CD8-positive, alpha-beta memory T cell (primary cell): ENCODE results near the gene CACYBP. TPM values are rescaled to one million over a fixed set of nuclear protein-coding genes. Genes with fewer than 3 reads are reported as not detected.
"Not testable (repeated sequence)": the region's sequence is repeated elsewhere in the genome, so short reads cannot be mapped to it uniquely, and the experiment has no call there.

ENCODE experiments used
- CTCF ChIA-PET: fragments of 350-600 bp; sonication (Branson Sonifier 250); formaldehyde crosslinking; loops from one replicate; lab custom pipeline; 2021; ENCODE audit warnings: antibody characterized with exemption; lab: Charles Lee
- POLR2A ChIA-PET: fragments of 350-600 bp; sonication (Branson Sonifier 250); formaldehyde crosslinking; loops from one replicate; lab custom pipeline; 2021; ENCODE audit warnings: antibody characterized with exemption; lab: Charles Lee
- DNase-seq, 5 donors: peaks; one replicate each; pipeline versions ENCODE4 v3.0.0 to v3.0.0-alpha.2; 2020 to 2022; ENCODE audit warnings: mixed read lengths in 1 of 5
- H3K27ac ChIP-seq: one replicate; pipeline ENCODE4 v1.7.0; 2013; ENCODE audit warnings: low read depth, mild to moderate bottlenecking, low read length, moderate library complexity
- H3K27me3 ChIP-seq: 2 replicates; pipeline ENCODE4 v1.7.0; 2013; ENCODE audit warnings: low read length, mild to moderate bottlenecking; ENCODE audit not compliant: insufficient read depth, poor library complexity, severe bottlenecking
- H3K36me3 ChIP-seq: 2 replicates; pipeline ENCODE4 v1.7.0; 2013; ENCODE audit warnings: mild to moderate bottlenecking, low read length, moderate library complexity; ENCODE audit not compliant: insufficient read depth
- H3K4me1 ChIP-seq: 2 replicates; pipeline ENCODE4 v1.7.0; 2013; ENCODE audit warnings: mild to moderate bottlenecking, low read length, moderate library complexity; ENCODE audit not compliant: insufficient read depth
- H3K4me3 ChIP-seq: 2 replicates; pipeline ENCODE4 v1.7.0; 2013; ENCODE audit warnings: mild to moderate bottlenecking, low read length
- H3K9me3 ChIP-seq: 2 replicates; pipeline ENCODE4 v1.7.0; 2013; ENCODE audit warnings: mild to moderate bottlenecking, low read length
- H3K27ac Mint-ChIP-seq, 8 donors: one replicate each; pipeline ENCODE4 v1.8.0; 2020 to 2021; ENCODE audit warnings: mixed read lengths in 8 of 8, mild to moderate bottlenecking in 6 of 8, inconsistent platforms in 3 of 8, moderate library complexity in 3 of 8
- H3K27me3 Mint-ChIP-seq, 2 donors: one replicate each; pipeline ENCODE4 v1.8.0; 2020 to 2021; ENCODE audit warnings: mixed read lengths in 2 of 2, mild to moderate bottlenecking in 1 of 2, moderate library complexity in 1 of 2
- H3K36me3 Mint-ChIP-seq, 3 donors: one replicate each; pipeline ENCODE4 v1.8.0; 2020 to 2021; ENCODE audit warnings: mixed read lengths in 3 of 3, inconsistent platforms in 1 of 3, mild to moderate bottlenecking in 1 of 3
- H3K4me1 Mint-ChIP-seq, 3 donors: one replicate each; pipeline ENCODE4 v1.8.0; 2020 to 2021; ENCODE audit warnings: mixed read lengths in 3 of 3, inconsistent platforms in 1 of 3, mild to moderate bottlenecking in 1 of 3
- H3K4me3 Mint-ChIP-seq, 7 donors: one replicate each; pipeline ENCODE4 v1.8.0; 2020 to 2021; ENCODE audit warnings: mixed read lengths in 7 of 7, mild to moderate bottlenecking in 6 of 7, moderate library complexity in 4 of 7, inconsistent platforms in 2 of 7
- H3K9me3 Mint-ChIP-seq, 5 donors: one replicate each; pipeline ENCODE4 v1.8.0; 2020 to 2022; ENCODE audit warnings: mixed read lengths in 5 of 5, mild to moderate bottlenecking in 3 of 5, moderate library complexity in 2 of 5, inconsistent platforms in 1 of 5
- polyA plus RNA-seq: library from polyadenylated mRNA; unstranded; fragments of 300-500 nt; fragmentation: Illumina TruSeq; gene quantifications from one replicate; pipeline ENCODE4 v1.2.3, GENCODE V29; 2021
- total RNA-seq, 2 experiments: library from RNA; stranded (reverse); gene quantifications; one replicate each; pipeline ENCODE4 v1.2.3, GENCODE V29; 2021

Gene CACYBP
- total and polyA plus RNA-seq, 3 experiments from 2014 or later = 166 to 372 (median 345) TPM

DNA sequence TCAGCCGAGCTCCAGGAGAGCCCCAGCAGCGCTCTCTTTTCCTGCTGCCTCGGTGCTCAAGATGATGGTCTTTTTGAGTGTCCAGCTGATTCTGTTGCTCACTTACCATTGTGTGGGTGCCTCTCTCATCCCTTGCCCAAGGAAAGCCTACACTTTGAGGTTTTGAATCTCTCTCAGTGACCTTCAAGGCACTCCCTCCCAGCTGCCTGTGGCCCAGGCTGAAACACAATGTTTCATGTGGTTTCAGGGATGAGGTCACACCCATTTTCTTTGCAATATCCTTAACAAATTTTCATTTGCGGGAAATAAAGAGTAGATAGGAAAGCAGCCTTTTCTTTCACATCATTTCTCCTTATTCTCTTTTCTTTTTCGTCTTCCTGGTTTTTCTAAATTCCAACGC is 36.1 kb downstream of the CACYBP start:
- DNase-seq = no peak
- no peaks in the 10 kb centered on the region for H3K36me3 Mint-ChIP-seq
- H3K9me3 Mint-ChIP-seq = no peaks in the 10 kb centered on the region
- Histone ChIP-seq H3K27ac (no peak overlapping the region), H3K9me3 (no peaks in the 10 kb centered on the region), H3K27me3 (no peaks in the 10 kb centered on the region), H3K4me3 (no peak overlapping the region), H3K4me1 (no peaks in the 10 kb centered on the region), H3K36me3 (no peaks in the 10 kb centered on the region)
- ChIA-PET CTCF (interaction anchor here (0.8 kb wide), 1 partner anchor 119 kb away, joined by 3 read pairs; no protein-coding TSS in a partner anchor), POLR2A (no interaction called here)
- no peak overlapping the region for H3K27ac Mint-ChIP-seq
- no peaks in the 10 kb centered on the region for H3K4me1 Mint-ChIP-seq
- H3K27me3 Mint-ChIP-seq = peaks cover 8 to 11% of the 10 kb centered on the region in 2 donors
- H3K4me3 Mint-ChIP-seq = no peak overlapping the region

DNA sequence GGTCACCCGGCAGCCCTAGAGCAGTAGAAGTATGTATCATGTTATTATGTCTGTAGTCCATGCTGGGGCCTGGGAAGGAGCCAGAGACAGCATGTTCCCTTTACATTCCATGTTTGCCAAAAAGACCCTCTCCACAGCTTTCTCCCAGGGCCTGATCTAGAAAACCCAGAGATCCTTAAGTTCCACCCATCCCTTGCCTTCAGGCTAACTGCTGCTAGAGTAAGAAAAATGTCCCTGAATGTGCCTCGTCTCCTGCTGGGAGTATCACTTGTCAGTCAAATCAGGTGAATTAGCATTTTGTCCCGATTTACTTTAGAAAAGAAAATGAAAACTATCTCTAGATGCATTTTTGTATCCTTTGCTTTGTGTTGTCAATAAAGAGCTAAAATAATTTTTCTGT is 36.7 kb downstream of the CACYBP start:
- no peak for DNase-seq
- H3K27ac ChIP-seq = no peak overlapping the region
- H3K4me1 Mint-ChIP-seq = no peaks in the 10 kb centered on the region
- H3K27ac Mint-ChIP-seq = no peak overlapping the region
- no peak overlapping the region for H3K4me3 ChIP-seq
- CTCF ChIA-PET = no interaction called here
- no peaks in the 10 kb centered on the region for H3K4me1 ChIP-seq
- H3K9me3 ChIP-seq = no peaks in the 10 kb centered on the region
- peaks cover 8 to 11% of the 10 kb centered on the region in 2 donors for H3K27me3 Mint-ChIP-seq
- no peaks in the 10 kb centered on the region for H3K36me3 Mint-ChIP-seq
- POLR2A ChIA-PET = no interaction called here
- H3K4me3 Mint-ChIP-seq = no peak overlapping the region
- H3K27me3 ChIP-seq = no peaks in the 10 kb centered on the region
- H3K36me3 ChIP-seq = no peaks in the 10 kb centered on the region
- no peaks in the 10 kb centered on the region for H3K9me3 Mint-ChIP-seq

DNA sequence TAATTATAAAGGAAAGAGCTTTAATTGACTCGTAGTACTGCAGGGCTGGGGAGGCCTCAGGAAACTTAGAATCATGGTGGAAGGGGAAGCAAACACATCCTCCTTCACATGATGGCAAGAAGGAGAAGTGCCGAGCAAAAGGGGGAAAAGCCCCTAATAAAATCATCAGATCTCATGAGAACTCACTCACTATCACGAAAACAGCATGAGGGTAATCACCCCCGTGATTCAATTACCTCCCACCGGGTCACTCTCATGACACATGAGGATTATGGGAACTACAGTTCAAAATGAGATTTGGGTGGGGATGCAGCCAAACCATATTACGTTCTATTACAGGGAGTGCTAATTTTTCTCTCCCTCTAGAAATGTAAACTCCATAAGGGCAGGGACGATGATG is 37.7 kb downstream of the CACYBP start:
- no peaks in the 10 kb centered on the region for H3K36me3 ChIP-seq
- Mint-ChIP-seq H3K4me3 (no peak overlapping the region), H3K27ac (no peak overlapping the region), H3K36me3 (no peaks in the 10 kb centered on the region), H3K4me1 (no peaks in the 10 kb centered on the region), H3K27me3 (peaks cover 8 to 11% of the 10 kb centered on the region in 2 donors), H3K9me3 (no peaks in the 10 kb centered on the region)
- CTCF ChIA-PET = no interaction called here
- H3K4me1 ChIP-seq = no peaks in the 10 kb centered on the region
- no peak overlapping the region for H3K27ac ChIP-seq
- H3K4me3 ChIP-seq = no peak overlapping the region
- H3K27me3 ChIP-seq = no peaks in the 10 kb centered on the region
- POLR2A ChIA-PET = interaction anchor here (0.6 kb wide), 1 partner anchor 184 kb away, joined by 4 read pairs; no protein-coding TSS in a partner anchor
- no peak for DNase-seq
- no peaks in the 10 kb centered on the region for H3K9me3 ChIP-seq

DNA sequence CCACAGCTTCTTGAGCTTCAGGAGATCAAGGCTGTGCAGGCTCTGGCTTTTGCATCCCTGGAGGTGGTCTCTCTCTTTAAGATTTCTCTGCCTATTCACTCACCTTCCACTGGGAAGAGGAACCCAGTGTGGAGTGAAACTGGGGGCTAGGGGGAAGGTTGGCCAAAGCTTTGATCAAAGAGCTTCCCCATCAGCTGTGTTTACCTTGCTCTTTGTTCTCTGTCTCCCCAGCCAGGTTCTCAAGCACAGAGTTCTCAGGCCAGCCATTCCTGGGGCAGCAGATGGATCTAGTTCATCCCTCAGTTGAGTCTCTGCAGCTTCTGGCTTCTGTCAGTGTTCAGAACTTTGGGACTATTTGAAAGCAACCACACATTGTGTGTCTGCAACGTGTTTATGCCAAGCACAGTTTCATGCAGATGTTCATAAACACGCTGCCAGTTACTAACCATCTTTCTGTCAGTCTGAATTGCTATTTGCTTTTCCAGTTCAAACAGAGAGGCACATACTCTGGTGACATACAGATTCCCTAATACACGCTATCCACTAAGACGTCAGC is 40.7 kb downstream of the CACYBP start:
- H3K4me1 ChIP-seq = no peaks in the 10 kb centered on the region
- Mint-ChIP-seq H3K27ac (no peak overlapping the region), H3K9me3 (no peaks in the 10 kb centered on the region), H3K36me3 (no peaks in the 10 kb centered on the region), H3K4me1 (no peaks in the 10 kb centered on the region), H3K4me3 (no peak overlapping the region), H3K27me3 (peaks cover 5 to 28% of the 10 kb centered on the region in 2 donors)
- DNase-seq = no peak
- no peak overlapping the region for H3K4me3 ChIP-seq
- no peaks in the 10 kb centered on the region for H3K27me3 ChIP-seq
- ChIA-PET POLR2A (no interaction called here), CTCF (no interaction called here)
- no peaks in the 10 kb centered on the region for H3K9me3 ChIP-seq
- no peaks in the 10 kb centered on the region for H3K36me3 ChIP-seq
- H3K27ac ChIP-seq = no peak overlapping the region

DNA sequence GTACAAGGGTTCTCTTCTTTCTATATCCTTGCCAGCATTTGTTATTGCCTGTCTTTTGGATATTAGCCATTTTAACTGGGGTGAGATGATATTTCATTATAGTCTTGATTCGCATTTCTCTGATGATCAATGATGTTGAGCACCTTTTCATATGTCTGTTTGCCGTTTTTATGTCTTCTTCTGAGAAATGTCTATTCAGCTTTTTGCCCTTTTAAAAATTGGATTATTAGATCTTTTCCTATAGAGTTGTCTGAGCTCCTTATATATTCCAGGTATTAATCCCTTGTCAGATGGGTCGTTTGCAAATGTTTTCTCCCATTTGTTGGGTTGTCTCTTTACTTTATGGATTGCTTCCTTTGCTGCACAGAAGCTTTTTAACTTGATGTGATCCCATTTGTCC is 42.9 kb downstream of the CACYBP start:
- H3K9me3 Mint-ChIP-seq = peaks cover 0 to 2% (median 0%) of the 10 kb centered on the region in 5 donors
- Histone ChIP-seq H3K4me3 (no peak overlapping the region), H3K27me3 (no peaks in the 10 kb centered on the region), H3K36me3 (no peaks in the 10 kb centered on the region), H3K4me1 (no peaks in the 10 kb centered on the region), H3K27ac (no peak overlapping the region), H3K9me3 (no peaks in the 10 kb centered on the region)
- ChIA-PET CTCF (interaction anchor here (1.0 kb wide), 1 partner anchor 13 kb away, joined by 4 read pairs; no protein-coding TSS in a partner anchor), POLR2A (no interaction called here)
- peaks cover 3 to 24% of the 10 kb centered on the region in 2 donors for H3K27me3 Mint-ChIP-seq
- H3K36me3 Mint-ChIP-seq = no peaks in the 10 kb centered on the region
- H3K27ac Mint-ChIP-seq = no peak overlapping the region
- H3K4me1 Mint-ChIP-seq = no peaks in the 10 kb centered on the region
- no peak overlapping the region for H3K4me3 Mint-ChIP-seq
- DNase-seq = no peak

DNA sequence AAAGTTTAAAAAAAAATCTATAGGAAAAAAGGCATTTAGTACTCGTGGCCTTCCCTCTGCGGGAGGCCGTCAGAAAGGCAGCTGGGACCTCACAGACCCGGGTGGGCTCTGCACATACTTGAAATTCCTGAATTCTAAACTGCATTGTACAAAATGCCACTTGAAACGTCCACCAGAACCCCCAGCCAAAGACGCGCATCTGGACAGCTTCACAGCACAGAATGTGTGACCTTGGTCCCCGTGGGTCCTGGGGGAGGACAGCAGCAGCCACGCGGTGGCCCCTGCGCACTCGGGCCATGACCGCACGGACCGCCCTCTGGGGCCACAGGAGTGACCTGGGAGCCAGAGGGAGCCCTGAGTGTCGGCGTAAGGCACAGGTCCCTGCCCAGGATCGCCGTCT is 44.1 kb downstream of the CACYBP start:
- H3K36me3 ChIP-seq = no peaks in the 10 kb centered on the region
- peaks cover 5 to 36% of the 10 kb centered on the region in 2 donors for H3K27me3 Mint-ChIP-seq
- CTCF ChIA-PET = no interaction called here

DNA sequence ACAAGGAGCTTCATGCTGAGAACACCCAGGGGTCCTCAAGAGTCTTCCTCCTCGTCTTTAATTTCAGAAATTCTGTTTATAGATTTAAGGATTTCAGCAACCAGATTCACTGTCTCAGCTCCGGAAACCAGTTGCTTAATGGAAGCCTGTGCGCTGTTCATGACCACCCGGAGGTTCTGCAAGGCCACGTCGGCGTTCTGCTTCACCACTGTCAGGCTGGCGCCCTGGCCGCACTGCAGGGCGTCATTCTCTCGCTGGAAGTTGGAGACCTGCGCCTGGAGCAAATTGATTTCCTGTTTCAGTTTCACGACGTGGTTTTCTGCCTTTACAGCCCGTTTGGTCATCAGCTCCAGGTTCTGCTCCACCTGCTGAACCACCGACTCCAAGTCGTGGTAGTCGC is 44.8 kb downstream of the CACYBP start:
- POLR2A ChIA-PET, CTCF ChIA-PET, H3K4me3 Mint-ChIP-seq, H3K27ac ChIP-seq, H3K4me3 ChIP-seq, H3K4me1 Mint-ChIP-seq, H3K36me3 ChIP-seq, H3K9me3 Mint-ChIP-seq, DNase-seq, H3K27ac Mint-ChIP-seq, H3K27me3 ChIP-seq, H3K9me3 ChIP-seq, H3K36me3 Mint-ChIP-seq, H3K4me1 ChIP-seq: not testable (repeated sequence)
- peaks cover 2 to 44% of the 10 kb centered on the region in 2 donors for H3K27me3 Mint-ChIP-seq

More for the DNA sequence above, 44.1 kb downstream of the CACYBP start:
- Mint-ChIP-seq H3K4me1 (no peaks in the 10 kb centered on the region), H3K27ac (no peak overlapping the region), H3K4me3 (no peak overlapping the region), H3K9me3 (peaks cover 0 to 2% (median 0%) of the 10 kb centered on the region in 5 donors), H3K36me3 (no peaks in the 10 kb centered on the region)
- no peaks in the 10 kb centered on the region for H3K4me1 ChIP-seq
- no peak overlapping the region for H3K4me3 ChIP-seq
- no peaks in the 10 kb centered on the region for H3K9me3 ChIP-seq
- DNase-seq = no peak
- POLR2A ChIA-PET = no interaction called here
- H3K27ac ChIP-seq = no peak overlapping the region
- H3K27me3 ChIP-seq = no peaks in the 10 kb centered on the region

DNA sequence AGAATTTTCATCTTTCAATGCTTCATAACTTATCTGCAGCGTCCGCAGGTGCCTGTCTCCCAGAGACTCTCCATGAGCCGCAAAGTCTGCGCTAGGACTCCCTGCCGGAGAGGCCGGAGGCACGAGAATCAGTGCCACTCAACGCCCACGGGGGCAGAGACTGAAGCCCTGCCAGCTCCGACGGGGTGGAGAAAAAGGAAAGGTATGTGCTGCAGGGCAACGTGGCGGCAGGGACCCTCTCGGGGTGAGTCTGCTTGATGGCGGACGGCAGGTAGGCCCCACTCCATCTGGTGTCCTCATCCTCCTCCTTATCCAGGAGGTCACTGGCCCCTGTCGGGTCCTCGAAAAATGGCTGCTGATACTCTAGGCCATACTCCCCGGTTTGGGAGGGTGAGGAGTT is 45.4 kb downstream of the CACYBP start:
- H3K4me1 ChIP-seq = no peaks in the 10 kb centered on the region
- H3K4me3 ChIP-seq = no peak overlapping the region
- Mint-ChIP-seq H3K27me3 (peaks cover 2 to 47% of the 10 kb centered on the region in 2 donors), H3K9me3 (peaks cover 0 to 2% (median 0%) of the 10 kb centered on the region in 5 donors), H3K36me3 (no peaks in the 10 kb centered on the region), H3K27ac (no peak overlapping the region), H3K4me1 (no peaks in the 10 kb centered on the region), H3K4me3 (no peak overlapping the region)
- H3K36me3 ChIP-seq = no peaks in the 10 kb centered on the region
- POLR2A ChIA-PET = no interaction called here
- CTCF ChIA-PET = no interaction called here
- no peaks in the 10 kb centered on the region for H3K9me3 ChIP-seq
- no peak for DNase-seq
- no peak overlapping the region for H3K27ac ChIP-seq
- no peaks in the 10 kb centered on the region for H3K27me3 ChIP-seq
